ENCODE measurements around the gene RANGRF.
A peak's percentile ranks its signal among the peaks of the same experiment; 100 is the strongest.

Gene RANGRF

GRCh38 chr17:8322061-8322460, 33.6 kb downstream of the RANGRF start:
- no peaks in the 10 kb centered on the region for H3K9me3 ChIP-seq (ENCODE audit: control insufficient read depth, low read length)
- no peaks in the 10 kb centered on the region for H3K79me2 ChIP-seq
- TF ChIP-seq CTCF (IDR thresholded peaks at IDR 0.05): no peak
- no peak overlapping the region for H3K4me3 ChIP-seq (ENCODE audit: low read depth, low read length)
- no peak overlapping the region for H3K27ac ChIP-seq
- H3K9ac ChIP-seq: no peak overlapping the region
- no peaks in the 10 kb centered on the region for H3K4me1 ChIP-seq
- no peaks in the 10 kb centered on the region for H3K36me3 ChIP-seq (ENCODE audit: control insufficient read depth, insufficient read depth, low read length)
- H3K27me3 ChIP-seq (ENCODE audit: control insufficient read depth, insufficient read depth, low read length): no peaks in the 10 kb centered on the region
- H2AFZ ChIP-seq: no peak overlapping the region
- no peak overlapping the region for H3K4me2 ChIP-seq (ENCODE audit: low read length)

GRCh38 chr17:8324132-8324531, 35.7 kb downstream of the RANGRF start:
- H3K27ac ChIP-seq: no peak overlapping the region
- no peak overlapping the region for H2AFZ ChIP-seq
- H3K27me3 ChIP-seq (ENCODE audit: control insufficient read depth, insufficient read depth, low read length): no peaks in the 10 kb centered on the region
- no peaks in the 10 kb centered on the region for H3K79me2 ChIP-seq
- peak overlapping the region; percentile 40 for H3K4me2 ChIP-seq (ENCODE audit: low read length)
- no peaks in the 10 kb centered on the region for H3K9me3 ChIP-seq (ENCODE audit: control insufficient read depth, low read length)
- H3K4me3 ChIP-seq (ENCODE audit: low read depth, low read length): no peak overlapping the region
- H3K9ac ChIP-seq: no peak overlapping the region
- no peak for TF ChIP-seq CTCF (IDR thresholded peaks at IDR 0.05)
- no peaks in the 10 kb centered on the region for H3K36me3 ChIP-seq (ENCODE audit: control insufficient read depth, insufficient read depth, low read length)
- no peaks in the 10 kb centered on the region for H3K4me1 ChIP-seq

GRCh38 chr17:8324923-8325322, 36.5 kb downstream of the RANGRF start:
- H3K27ac ChIP-seq: no peak overlapping the region
- H3K36me3 ChIP-seq (ENCODE audit: control insufficient read depth, insufficient read depth, low read length): no peaks in the 10 kb centered on the region
- H3K9me3 ChIP-seq (ENCODE audit: control insufficient read depth, low read length): no peaks in the 10 kb centered on the region
- H3K4me1 ChIP-seq: no peaks in the 10 kb centered on the region
- H3K27me3 ChIP-seq (ENCODE audit: control insufficient read depth, insufficient read depth, low read length): no peaks in the 10 kb centered on the region
- no peak overlapping the region for H2AFZ ChIP-seq
- no peak overlapping the region for H3K4me3 ChIP-seq (ENCODE audit: low read depth, low read length)
- TF ChIP-seq CTCF (IDR thresholded peaks at IDR 0.05): no peak
- no peak overlapping the region for H3K9ac ChIP-seq
- H3K79me2 ChIP-seq: no peaks in the 10 kb centered on the region
- H3K4me2 ChIP-seq (ENCODE audit: low read length): no peak overlapping the region

GRCh38 chr17:8326511-8327302, 38.2 kb downstream of the RANGRF start:
- Histone ChIP-seq H3K27me3 (ENCODE audit: control insufficient read depth, insufficient read depth, low read length) (no peaks in the 10 kb centered on the region), H3K36me3 (ENCODE audit: control insufficient read depth, insufficient read depth, low read length) (no peaks in the 10 kb centered on the region), H3K27ac (no peak overlapping the region), H3K4me1 (no peaks in the 10 kb centered on the region), H3K9ac (no peak overlapping the region), H3K79me2 (no peaks in the 10 kb centered on the region), H3K4me3 (ENCODE audit: low read depth, low read length) (peak overlapping the region; percentile 49), H3K9me3 (ENCODE audit: control insufficient read depth, low read length) (no peaks in the 10 kb centered on the region), H2AFZ (peak overlapping the region; percentile 83), H3K4me2 (ENCODE audit: low read length) (peak overlapping the region; percentile 69)
- no peak for TF ChIP-seq CTCF (IDR thresholded peaks at IDR 0.05)

GRCh38 chr17:8327303-8327649, 38.8 kb downstream of the RANGRF start:
- H3K27me3 ChIP-seq (ENCODE audit: control insufficient read depth, insufficient read depth, low read length): no peaks in the 10 kb centered on the region
- H3K9ac ChIP-seq: no peak overlapping the region
- H3K4me1 ChIP-seq: no peaks in the 10 kb centered on the region
- peak overlapping the region; percentile 83 for H2AFZ ChIP-seq
- no peak overlapping the region for H3K27ac ChIP-seq
- H3K9me3 ChIP-seq (ENCODE audit: control insufficient read depth, low read length): no peaks in the 10 kb centered on the region
- no peaks in the 10 kb centered on the region for H3K79me2 ChIP-seq
- TF ChIP-seq CTCF (IDR thresholded peaks at IDR 0.05): no peak
- H3K36me3 ChIP-seq (ENCODE audit: control insufficient read depth, insufficient read depth, low read length): no peaks in the 10 kb centered on the region
- H3K4me3 ChIP-seq (ENCODE audit: low read depth, low read length): peak overlapping the region; percentile 49
- H3K4me2 ChIP-seq (ENCODE audit: low read length): peak overlapping the region; percentile 69
